HepG2 (cell line): ENCODE results near the gene RHBG. TPM values are rescaled to one million over a fixed set of nuclear protein-coding genes. Genes with fewer than 3 reads are reported as not detected.
A peak's percentile ranks its signal among the peaks of the same experiment; 100 is the strongest.

Experiments
- ASH2L ChIP-seq: fragments of 300-600, 200-600 bp; sonication (generic); IDR thresholded peaks from 2 replicates; pipeline ENCODE4 v1.7.0; 2017; ENCODE audit warnings: low read depth, mild to moderate bottlenecking, moderate library complexity, mixed read lengths, low read length; ENCODE audit not compliant: insufficient read length
- CENPT ChIP-seq: sonication (generic); formaldehyde crosslinking; IDR thresholded peaks from 2 replicates; pipeline ENCODE4 v1.8.0; 2022; ENCODE audit warnings: low read depth, mild to moderate bottlenecking, moderate library complexity, missing genetic modification reagents
- HIC2 ChIP-seq: sonication (generic); formaldehyde crosslinking; IDR thresholded peaks from 2 replicates; pipeline ENCODE4 v1.9.0; 2022; ENCODE audit warnings: low read depth, missing genetic modification reagents
- LBX2 ChIP-seq: sonication (generic); formaldehyde crosslinking; IDR thresholded peaks from 2 replicates; pipeline ENCODE4 v1.5.0; 2020; ENCODE audit warnings: missing genetic modification reagents, mild to moderate bottlenecking, borderline replicate concordance
- MYC ChIP-seq: sonication (generic); formaldehyde crosslinking; IDR thresholded peaks from 2 replicates; pipeline ENCODE4 v1.9.0; 2021; ENCODE audit warnings: missing genetic modification reagents, borderline replicate concordance
- NR2C2 ChIP-seq: sonication (generic); formaldehyde crosslinking; IDR thresholded peaks from 2 replicates; pipeline ENCODE4 v1.4.0; 2020; ENCODE audit warnings: missing genetic modification reagents, mild to moderate bottlenecking, moderate library complexity, borderline replicate concordance
- PRPF4 ChIP-seq: fragments of 200-400 bp; formaldehyde crosslinking; IDR thresholded peaks from 2 replicates; pipeline ENCODE4 v1.6.1; 2016; ENCODE audit warnings: low read length, low read depth; ENCODE audit not compliant: poor library complexity, severe bottlenecking
- RBM22 ChIP-seq: fragments of 200-400 bp; formaldehyde crosslinking; optimal IDR thresholded peaks from 2 replicates; pipeline ENCODE3; 2017; ENCODE audit warnings: mild to moderate bottlenecking, low read length, moderate library complexity
- SALL1 ChIP-seq: sonication (generic); formaldehyde crosslinking; IDR thresholded peaks from 2 replicates; pipeline ENCODE4 v1.8.0; 2022; ENCODE audit warnings: mild to moderate bottlenecking, missing genetic modification reagents
- SAP130 ChIP-seq: IDR thresholded peaks from 2 replicates; pipeline ENCODE4 v1.6.1; 2016; ENCODE audit warnings: low read depth
- TFDP1 ChIP-seq: IDR thresholded peaks from 2 replicates; pipeline ENCODE4 v1.6.1; 2016; ENCODE audit warnings: missing compliant biosample characterization, missing genetic modification reagents, borderline replicate concordance
- ZNF234 ChIP-seq: sonication (generic); formaldehyde crosslinking; conservative IDR thresholded peaks from 2 replicates; pipeline ENCODE4 v1.5.1; 2020; ENCODE audit warnings: mild to moderate bottlenecking, missing genetic modification reagents
- ZNF317 ChIP-seq: sonication (generic); formaldehyde crosslinking; IDR thresholded peaks from 2 replicates; pipeline ENCODE4 v1.5.0; 2020; ENCODE audit warnings: mild to moderate bottlenecking, missing genetic modification reagents
- ZNF329 ChIP-seq: sonication (generic); formaldehyde crosslinking; IDR thresholded peaks from 2 replicates; pipeline ENCODE4 v1.9.0; 2021; ENCODE audit warnings: low read depth, mild to moderate bottlenecking, missing genetic modification reagents
- ZNF335 ChIP-seq: sonication (generic); formaldehyde crosslinking; IDR thresholded peaks from 2 replicates; pipeline ENCODE4 v1.4.0; 2020; ENCODE audit warnings: missing genetic modification reagents
- ZNF510 ChIP-seq: sonication (generic); formaldehyde crosslinking; IDR thresholded peaks from 2 replicates; pipeline ENCODE4 v1.4.0; 2020; ENCODE audit warnings: low read depth, mild to moderate bottlenecking, missing genetic modification reagents
- ZNF563 ChIP-seq: sonication (generic); formaldehyde crosslinking; IDR thresholded peaks from 2 replicates; pipeline ENCODE4 v1.8.0; 2022; ENCODE audit warnings: mild to moderate bottlenecking, moderate library complexity, missing genetic modification reagents
- ZNF564 ChIP-seq: sonication (generic); formaldehyde crosslinking; IDR thresholded peaks from 2 replicates; pipeline ENCODE4 v1.8.1; 2023; ENCODE audit warnings: mild to moderate bottlenecking, missing genetic modification reagents
- ZNF589 ChIP-seq: sonication (generic); formaldehyde crosslinking; conservative IDR thresholded peaks from 2 replicates; pipeline ENCODE4 v1.8.0; 2022; ENCODE audit warnings: mild to moderate bottlenecking, moderate library complexity, missing genetic modification reagents
- ZNF777 ChIP-seq: sonication (generic); formaldehyde crosslinking; IDR thresholded peaks from 2 replicates; pipeline ENCODE4 v1.4.0; 2020; ENCODE audit warnings: missing genetic modification reagents
- polyA plus RNA-seq, 8 experiments: library from polyadenylated mRNA; depleted of rRNA in 3 of 8; stranded (reverse) in 7 of 8; unstranded in 1 of 8; fragments of >200 nt; fragmentation: Illumina TruSeq in 4 of 8; extraction: Trizol in 4 of 8; gene quantifications; 2 replicates each; pipeline versions ENCODE4 v1.2.1 to v1.2.3, GENCODE V29; 2011 to 2016; ENCODE audit warnings: low read depth in 4 of 8, missing spikeins in 1 of 8, mixed read lengths in 1 of 8; ENCODE audit not compliant: insufficient read depth in 1 of 8
- total RNA-seq, 5 experiments: library from RNA; depleted of rRNA; stranded (reverse); fragments of >200 nt; fragmentation: Illumina TruSeq; extraction: Trizol; gene quantifications; 2 replicates each; pipeline ENCODE4 v1.2.3, GENCODE V29; 2016; ENCODE audit warnings: low read depth in 1 of 5
- TF ChIP-seq, protein P1 (sequence below): sonication (generic); formaldehyde crosslinking; IDR thresholded peaks from 2 replicates; pipeline ENCODE4 v1.8.1; 2023; ENCODE audit warnings: missing genetic modification reagents, mild to moderate bottlenecking, borderline replicate concordance
- TF ChIP-seq, protein P2 (sequence below): IDR thresholded peaks from 2 replicates; pipeline ENCODE4 v1.6.1; 2016; ENCODE audit warnings: missing genetic modification reagents, missing compliant biosample characterization
- TF ChIP-seq, protein P3 (sequence below): sonication (generic); formaldehyde crosslinking; IDR thresholded peaks from 2 replicates; pipeline ENCODE4 v1.8.0; 2022; ENCODE audit warnings: mild to moderate bottlenecking, missing genetic modification reagents, borderline replicate concordance

Gene RHBG
- total and polyA plus RNA-seq, 2 of the 13 experiments (the other 11 are each of a cell fraction or from before 2014, with no cell fraction given), result 61.8 to 73.5 TPM

DNA sequence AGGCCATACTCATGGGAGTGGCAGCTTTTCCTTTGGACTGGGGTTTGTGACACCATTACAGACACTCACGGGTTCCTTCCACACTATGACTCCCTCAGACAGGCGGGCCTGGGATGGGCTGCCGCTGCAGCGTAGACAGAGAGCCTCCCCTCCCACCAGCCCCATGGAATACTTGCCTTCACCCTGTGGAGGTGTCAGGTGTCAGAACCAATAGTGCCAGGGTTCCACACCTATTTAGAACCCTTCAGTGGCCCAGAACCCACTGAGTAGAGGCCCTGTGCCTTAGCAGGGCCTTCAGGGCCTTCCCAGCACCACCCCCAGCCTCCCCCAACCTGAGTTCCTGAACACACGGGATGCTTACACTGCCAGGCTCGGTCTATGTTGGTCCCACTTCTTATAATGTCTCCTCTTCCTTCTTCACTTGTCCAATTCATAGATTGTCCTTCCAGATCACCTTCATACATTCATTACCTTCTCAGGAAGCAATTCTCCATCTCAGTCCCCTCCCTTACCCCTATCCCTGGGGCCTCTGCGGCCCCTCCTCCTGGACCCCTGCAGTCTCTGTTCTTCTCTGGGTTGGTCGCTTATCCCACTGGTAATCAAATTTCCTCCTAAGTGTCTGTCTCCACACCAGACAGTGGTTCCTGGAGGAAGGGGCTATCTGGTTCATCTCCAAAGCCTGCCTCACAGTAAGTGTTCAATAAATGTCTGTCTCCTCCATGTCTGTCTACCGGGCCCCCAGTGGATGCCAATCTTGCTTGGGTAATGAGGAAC, 1.4 kb upstream of the RHBG start (continued):
- TF ChIP-seq LBX2 (peak; percentile 33; the same call in 1 of the 2 replicates), ASH2L (peak; percentile 8), NR2C2 (CRISPR knock-in tag) (peak; percentile 26; the same call in 1 of the 2 replicates), ZNF329 (0 out of 2 replicates have a peak, but pooled peaks have one; percentile 16), RBM22 (peak; percentile 19), TFDP1 (CRISPR knock-in tag) (peak; percentile 6; the same call in 1 of the 2 replicates), ZNF335 (CRISPR knock-in tag) (no peak), MYC (CRISPR knock-in tag) (0 out of 2 replicates have a peak, but pooled peaks have one; percentile 15), HIC2 (CRISPR knock-in tag) (0 out of 2 replicates have a peak, but pooled peaks have one; percentile 12), ZNF317 (0 out of 2 replicates have a peak, but pooled peaks have one; percentile 20), SAP130 (CRISPR knock-in tag) (peak; percentile 17; the same call in 1 of the 2 replicates), PRPF4 (no peak), ZNF589 (CRISPR knock-in tag) (no peak), ZNF563 (CRISPR knock-in tag) (0 out of 2 replicates have a peak, but pooled peaks have one; percentile 16), ZNF564 (CRISPR knock-in tag) (0 out of 2 replicates have a peak, but pooled peaks have one; percentile 20), ZNF777 (peak; percentile 52; the same call in 1 of the 2 replicates), ZNF510 (CRISPR knock-in tag) (no peak), ZNF234 (CRISPR knock-in tag) (peak; percentile 58; the same call in 1 of the 2 replicates), SALL1 (CRISPR knock-in tag) (no peak; the same call in 1 of the 2 replicates), CENPT (CRISPR knock-in tag) (no peak)
- TF ChIP-seq, protein P1, sequence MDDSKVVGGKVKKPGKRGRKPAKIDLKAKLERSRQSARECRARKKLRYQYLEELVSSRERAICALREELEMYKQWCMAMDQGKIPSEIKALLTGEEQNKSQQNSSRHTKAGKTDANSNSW (CRISPR knock-in tag), result no peak
- TF ChIP-seq, protein P2, sequence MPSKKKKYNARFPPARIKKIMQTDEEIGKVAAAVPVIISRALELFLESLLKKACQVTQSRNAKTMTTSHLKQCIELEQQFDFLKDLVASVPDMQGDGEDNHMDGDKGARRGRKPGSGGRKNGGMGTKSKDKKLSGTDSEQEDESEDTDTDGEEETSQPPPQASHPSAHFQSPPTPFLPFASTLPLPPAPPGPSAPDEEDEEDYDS (CRISPR knock-in tag), result peak; percentile 39; the same call in 1 of the 2 replicates
- TF ChIP-seq, protein P3, sequence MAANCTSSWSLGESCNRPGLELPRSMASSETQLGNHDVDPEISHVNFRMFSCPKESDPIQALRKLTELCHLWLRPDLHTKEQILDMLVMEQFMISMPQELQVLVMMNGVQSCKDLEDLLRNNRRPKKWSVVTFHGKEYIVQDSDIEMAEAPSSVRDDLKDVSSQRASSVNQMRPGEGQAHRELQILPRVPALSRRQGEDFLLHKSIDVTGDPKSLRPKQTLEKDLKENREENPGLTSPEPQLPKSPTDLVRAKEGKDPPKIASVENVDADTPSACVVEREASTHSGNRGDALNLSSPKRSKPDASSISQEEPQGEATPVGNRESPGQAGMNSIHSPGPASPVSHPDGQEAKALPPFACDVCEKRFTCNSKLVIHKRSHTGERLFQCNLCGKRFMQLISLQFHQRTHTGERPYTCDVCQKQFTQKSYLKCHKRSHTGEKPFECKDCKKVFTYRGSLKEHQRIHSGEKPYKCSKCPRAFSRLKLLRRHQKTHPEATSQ, result 0 out of 2 replicates have a peak, but pooled peaks have one; percentile 22
